ENCODE measurements around the gene SLIT3. TPM values are rescaled to one million over a fixed set of nuclear protein-coding genes. Genes with fewer than 3 reads are reported as not detected.

The SLIT3 gene
- total RNA-seq, 1 experiment from 2014 or later = not detected

DNA sequence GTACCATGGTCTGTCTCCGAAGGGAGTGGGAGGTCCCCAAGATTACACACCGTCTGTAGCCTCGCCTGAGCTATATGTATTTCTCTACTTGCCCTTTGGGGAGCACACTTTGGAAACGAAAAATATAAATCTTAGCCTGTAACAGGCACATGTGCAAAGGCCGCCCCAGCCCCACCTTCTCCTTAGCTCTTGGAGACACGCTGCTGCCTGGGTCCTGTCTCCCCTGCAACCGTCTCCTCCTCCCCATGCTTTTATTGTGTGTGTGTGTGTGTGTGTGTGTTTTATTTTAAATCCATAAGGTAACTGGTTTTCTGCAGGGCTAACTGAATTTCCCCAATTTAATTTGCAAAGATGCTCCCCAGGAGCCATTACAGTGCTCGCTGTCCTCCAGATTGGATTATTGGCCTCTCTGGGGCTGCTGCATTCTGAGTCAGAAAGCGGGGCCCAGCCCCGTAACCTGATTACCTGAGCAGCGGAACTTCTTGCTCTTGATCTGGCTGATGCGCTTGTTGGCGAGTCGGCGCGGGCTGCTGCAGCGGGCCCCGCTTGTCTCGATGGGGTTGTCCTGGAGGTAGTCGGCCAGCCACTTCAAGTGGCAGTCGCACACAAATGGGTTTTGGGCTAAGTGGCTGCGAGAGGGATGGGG is 528.5 kb downstream of the SLIT3 start:
- Histone ChIP-seq H3K36me3 (ENCODE audit: low read depth) (no peaks in the 10 kb centered on the region), H3K9me2 (ENCODE audit: insufficient read depth) (no peaks in the 10 kb centered on the region), H3K4me1 (replicated peaks; ENCODE audit: insufficient read depth) (no peaks in the 10 kb centered on the region), H3K9me3 (ENCODE audit: insufficient read depth, low read depth) (no peaks in the 10 kb centered on the region), H3F3A (ENCODE audit: insufficient read depth, low read depth) (no peaks in the 10 kb centered on the region), H4K20me1 (ENCODE audit: insufficient read depth) (no peaks in the 10 kb centered on the region), H3K4me2 (no peak overlapping the region), H2AFZ (no peak overlapping the region), H3K27ac (no peak overlapping the region), H3K27me3 (ENCODE audit: insufficient read depth, low read depth) (peaks cover 95% of the 10 kb centered on the region), H3K79me2 (ENCODE audit: low read depth) (no peaks in the 10 kb centered on the region), H3K4me3 (no peak overlapping the region)
- no TSS peak for BruUV-seq (replicated peaks)
- POLR2A ChIA-PET (ENCODE audit: unreplicated experiment) = no interaction called here
- TF ChIP-seq EZH2 (IDR thresholded peaks at IDR 0.05; ENCODE audit: low read depth) = no peak
- TF ChIP-seq, protein P1, sequence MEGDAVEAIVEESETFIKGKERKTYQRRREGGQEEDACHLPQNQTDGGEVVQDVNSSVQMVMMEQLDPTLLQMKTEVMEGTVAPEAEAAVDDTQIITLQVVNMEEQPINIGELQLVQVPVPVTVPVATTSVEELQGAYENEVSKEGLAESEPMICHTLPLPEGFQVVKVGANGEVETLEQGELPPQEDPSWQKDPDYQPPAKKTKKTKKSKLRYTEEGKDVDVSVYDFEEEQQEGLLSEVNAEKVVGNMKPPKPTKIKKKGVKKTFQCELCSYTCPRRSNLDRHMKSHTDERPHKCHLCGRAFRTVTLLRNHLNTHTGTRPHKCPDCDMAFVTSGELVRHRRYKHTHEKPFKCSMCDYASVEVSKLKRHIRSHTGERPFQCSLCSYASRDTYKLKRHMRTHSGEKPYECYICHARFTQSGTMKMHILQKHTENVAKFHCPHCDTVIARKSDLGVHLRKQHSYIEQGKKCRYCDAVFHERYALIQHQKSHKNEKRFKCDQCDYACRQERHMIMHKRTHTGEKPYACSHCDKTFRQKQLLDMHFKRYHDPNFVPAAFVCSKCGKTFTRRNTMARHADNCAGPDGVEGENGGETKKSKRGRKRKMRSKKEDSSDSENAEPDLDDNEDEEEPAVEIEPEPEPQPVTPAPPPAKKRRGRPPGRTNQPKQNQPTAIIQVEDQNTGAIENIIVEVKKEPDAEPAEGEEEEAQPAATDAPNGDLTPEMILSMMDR (conservative IDR thresholded peaks at IDR 0.05) = no peak
- CTCF ChIA-PET = no interaction called here
- intact Hi-C loops (cut with micrococcal nuclease; ENCODE audit: unreplicated experiment) = no loop called here
- no peak for DNase-seq

DNA sequence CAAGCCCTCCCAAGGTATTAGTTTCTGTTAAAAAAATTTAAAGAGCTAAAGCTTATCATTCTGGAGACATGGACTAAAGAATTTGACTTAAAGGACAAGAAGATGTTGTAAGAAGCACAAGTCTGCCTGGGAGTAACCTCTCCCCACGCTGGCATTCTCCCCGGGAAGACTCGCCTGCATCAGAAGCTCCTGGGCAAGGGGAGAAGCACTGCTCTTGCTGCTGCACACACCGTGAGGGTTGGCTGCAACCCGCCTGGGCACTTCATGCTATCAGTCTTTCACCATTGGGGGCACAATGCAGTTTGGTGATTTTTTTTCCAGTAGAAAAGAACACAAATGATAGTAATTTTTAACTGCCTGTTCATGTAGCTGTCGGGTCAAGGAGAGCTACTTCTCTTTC is 529.3 kb downstream of the SLIT3 start:
- Histone ChIP-seq H3K27me3 (ENCODE audit: insufficient read depth, low read depth) (peaks cover 95% of the 10 kb centered on the region), H3K27ac (no peak overlapping the region), H4K20me1 (ENCODE audit: insufficient read depth) (no peaks in the 10 kb centered on the region), H3F3A (ENCODE audit: insufficient read depth, low read depth) (no peaks in the 10 kb centered on the region), H3K4me1 (replicated peaks; ENCODE audit: insufficient read depth) (no peaks in the 10 kb centered on the region), H3K9me2 (ENCODE audit: insufficient read depth) (no peaks in the 10 kb centered on the region), H3K4me3 (no peak overlapping the region), H3K36me3 (ENCODE audit: low read depth) (no peaks in the 10 kb centered on the region), H3K4me2 (no peak overlapping the region), H2AFZ (no peak overlapping the region), H3K9me3 (ENCODE audit: insufficient read depth, low read depth) (no peaks in the 10 kb centered on the region), H3K79me2 (ENCODE audit: low read depth) (no peaks in the 10 kb centered on the region)
- intact Hi-C loops (cut with micrococcal nuclease; ENCODE audit: unreplicated experiment) = no loop called here
- POLR2A ChIA-PET (ENCODE audit: unreplicated experiment) = no interaction called here
- TF ChIP-seq, protein P1 (conservative IDR thresholded peaks at IDR 0.05) = no peak
- CTCF ChIA-PET = no interaction called here
- DNase-seq = no peak
- BruUV-seq (replicated peaks) = no TSS peak

DNA sequence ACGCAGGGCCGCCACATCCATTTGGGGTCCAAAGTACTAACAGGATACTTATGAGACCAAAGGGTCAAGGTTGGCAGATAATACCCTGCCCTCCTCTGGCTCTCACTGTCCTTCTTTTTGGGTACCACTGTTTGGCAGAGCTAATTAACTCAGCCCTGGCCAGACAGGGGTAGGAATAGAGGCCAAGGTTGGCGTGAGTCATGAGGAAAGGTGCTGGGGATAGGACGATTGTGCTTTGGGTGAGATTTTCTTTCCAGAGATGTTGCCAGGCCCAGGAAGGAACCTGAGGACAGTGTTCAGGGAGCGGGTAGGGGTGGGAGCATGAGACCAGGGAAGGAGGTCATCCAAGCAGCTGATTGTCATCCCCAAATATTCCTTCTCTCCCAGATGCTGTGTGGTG is 529.9 kb downstream of the SLIT3 start:
- DNase-seq = no peak
- CTCF ChIA-PET = no interaction called here
- no TSS peak for BruUV-seq (replicated peaks)
- Histone ChIP-seq H3K4me1 (replicated peaks; ENCODE audit: insufficient read depth) (no peaks in the 10 kb centered on the region), H3K4me3 (no peak overlapping the region), H3K9me3 (ENCODE audit: insufficient read depth, low read depth) (no peaks in the 10 kb centered on the region), H3K9me2 (ENCODE audit: insufficient read depth) (no peaks in the 10 kb centered on the region), H3K36me3 (ENCODE audit: low read depth) (no peaks in the 10 kb centered on the region), H3F3A (ENCODE audit: insufficient read depth, low read depth) (no peaks in the 10 kb centered on the region), H3K79me2 (ENCODE audit: low read depth) (no peaks in the 10 kb centered on the region), H3K27me3 (ENCODE audit: insufficient read depth, low read depth) (peaks cover 95% of the 10 kb centered on the region), H3K27ac (no peak overlapping the region), H3K4me2 (no peak overlapping the region), H2AFZ (no peak overlapping the region), H4K20me1 (ENCODE audit: insufficient read depth) (no peaks in the 10 kb centered on the region)
- POLR2A ChIA-PET (ENCODE audit: unreplicated experiment) = no interaction called here
- TF ChIP-seq EZH2 (IDR thresholded peaks at IDR 0.05; ENCODE audit: low read depth) = no peak
- TF ChIP-seq, protein P1 (conservative IDR thresholded peaks at IDR 0.05) = no peak
- intact Hi-C loops (cut with micrococcal nuclease; ENCODE audit: unreplicated experiment) = no loop called here

Data from PC-9 (cell line).